Measurements from ENCODE around the gene CHRNB1. TPM values are rescaled to one million over a fixed set of nuclear protein-coding genes. Genes with fewer than 3 reads are reported as not detected.

CHRNB1 gene
- total RNA-seq, 2 donors from 2014 or later, result 2.6 to 8.8 TPM

- H3K9me3 ChIP-seq, result no peaks in the 10 kb centered on the region
- no peaks in the 10 kb centered on the region for H3K27me3 ChIP-seq
- no peaks in the 10 kb centered on the region for H3K36me3 ChIP-seq (replicated peaks in 1 of 2; ENCODE audit: insufficient read depth in 1 of 2, low read depth in 2 of 2)
- H3K27ac ChIP-seq, result no peak overlapping the region
- WGBS, 2 donors, result 79 to 86% methylated on average over 6 of the region's 6 CpGs
- intact Hi-C loops (cut with DNase I), result no loop called here
- TF ChIP-seq POLR2A (IDR thresholded peaks at IDR 0.05) (no peak), CTCF (IDR thresholded peaks at IDR 0.05) (no peak)
- peaks cover 9% of the 10 kb centered on the region for H3K4me1 ChIP-seq
- ATAC-seq (no peak), DNase-seq (no peak)
- H3K4me3 ChIP-seq, result no peak overlapping the region
Measured at GRCh38 chr17:7409716-7410115, 35.1 kb upstream of the CHRNB1 start.

GRCh38 chr17:7410634-7411426 is 34.0 kb upstream of the CHRNB1 start:
- H3K27me3 ChIP-seq, result no peaks in the 10 kb centered on the region
- no peaks in the 10 kb centered on the region for H3K9me3 ChIP-seq
- no peak for DNase-seq
- intact Hi-C loops (cut with DNase I), result no loop called here
- WGBS, 2 donors, result 79 to 81% methylated on average over 17 to 25 of the region's 25 CpGs
- H3K36me3 ChIP-seq (replicated peaks in 1 of 2; ENCODE audit: insufficient read depth in 1 of 2, low read depth in 2 of 2), result no peaks in the 10 kb centered on the region
- H3K4me1 ChIP-seq, result no peaks in the 10 kb centered on the region
- H3K4me3 ChIP-seq, result no peak overlapping the region
- TF ChIP-seq CTCF (IDR thresholded peaks at IDR 0.05) (no peak), POLR2A (IDR thresholded peaks at IDR 0.05) (no peak)
- H3K27ac ChIP-seq, result no peak overlapping the region
- no peak for ATAC-seq

- WGBS, 2 donors, result 79 to 90% methylated on average over 7 of the region's 8 CpGs
Measured at GRCh38 chr17:7411427-7411750, 33.5 kb upstream of the CHRNB1 start.

GRCh38 chr17:7413346-7413985 is 31.4 kb upstream of the CHRNB1 start:
- H3K27ac ChIP-seq, result no peak overlapping the region
- H3K27me3 ChIP-seq, result no peaks in the 10 kb centered on the region
- no peak for TF ChIP-seq CTCF (IDR thresholded peaks at IDR 0.05)
- TF ChIP-seq POLR2A (IDR thresholded peaks at IDR 0.05), result no peak
- DNase-seq, result no peak
- no peaks in the 10 kb centered on the region for H3K4me1 ChIP-seq
- no peak overlapping the region for H3K4me3 ChIP-seq
- WGBS, 2 donors, result 69 to 77% methylated on average over 2 to 6 of the region's 6 CpGs
- no peaks in the 10 kb centered on the region for H3K9me3 ChIP-seq
- no peak for ATAC-seq
- no peaks in the 10 kb centered on the region for H3K36me3 ChIP-seq (replicated peaks in 1 of 2; ENCODE audit: insufficient read depth in 1 of 2, low read depth in 2 of 2)
- intact Hi-C loops (cut with DNase I), result no loop called here

More at GRCh38 chr17:7411427-7411750, 33.5 kb upstream of the CHRNB1 start:
- Histone ChIP-seq H3K4me1 (no peaks in the 10 kb centered on the region), H3K9me3 (no peaks in the 10 kb centered on the region), H3K36me3 (replicated peaks in 1 of 2; ENCODE audit: insufficient read depth in 1 of 2, low read depth in 2 of 2) (no peaks in the 10 kb centered on the region), H3K27me3 (no peaks in the 10 kb centered on the region), H3K27ac (no peak overlapping the region), H3K4me3 (no peak overlapping the region)
- TF ChIP-seq CTCF (IDR thresholded peaks at IDR 0.05) (no peak), POLR2A (IDR thresholded peaks at IDR 0.05) (no peak)
- no peak for ATAC-seq
- no peak for DNase-seq
- intact Hi-C loops (cut with DNase I), result no loop called here

Measured in body of pancreas (tissue), 4 donors.